HEK293 (cell line): ENCODE results near the gene EPHA4.

Experiments used
- CTCF ChIP-seq: fragments of 450-650 bp; formaldehyde crosslinking; IDR thresholded peaks from 2 replicates; pipeline ENCODE4 v1.5.1; 2016; ENCODE audit warnings: missing biosample characterization, missing genetic modification characterization
- KLF1 ChIP-seq: fragments of 450-650 bp; formaldehyde crosslinking; IDR thresholded peaks from 2 replicates; pipeline ENCODE4 v1.5.1; 2016; ENCODE audit warnings: missing biosample characterization, missing genetic modification characterization
- KLF16 ChIP-seq: fragments of 450-650 bp; formaldehyde crosslinking; IDR thresholded peaks from 2 replicates; pipeline ENCODE4 v1.5.1; 2017; ENCODE audit warnings: missing biosample characterization, missing genetic modification characterization
- KLF17 ChIP-seq: fragments of 450-650 bp; formaldehyde crosslinking; IDR thresholded peaks from 2 replicates; pipeline ENCODE4 v1.5.1; 2016; ENCODE audit warnings: missing biosample characterization, missing genetic modification characterization
- RBAK ChIP-seq: fragments of 450-650 bp; formaldehyde crosslinking; IDR thresholded peaks from 2 replicates; pipeline ENCODE4 v1.5.1; 2016; ENCODE audit warnings: missing biosample characterization, missing genetic modification characterization
- SP7 ChIP-seq: fragments of 450-650 bp; formaldehyde crosslinking; IDR thresholded peaks from 2 replicates; pipeline ENCODE4 v1.5.1; 2016; ENCODE audit warnings: missing biosample characterization, missing genetic modification characterization
- WT1 ChIP-seq: fragments of 450-650 bp; formaldehyde crosslinking; IDR thresholded peaks from 2 replicates; pipeline ENCODE4 v1.5.1; 2016; ENCODE audit warnings: missing biosample characterization, missing genetic modification characterization
- YY1 ChIP-seq: fragments of 450-650 bp; formaldehyde crosslinking; IDR thresholded peaks from 2 replicates; pipeline ENCODE4 v1.5.1; 2018; ENCODE audit warnings: missing biosample characterization, missing genetic modification characterization
- ZBTB10 ChIP-seq: fragments of 450-650 bp; formaldehyde crosslinking; IDR thresholded peaks from 2 replicates; pipeline ENCODE4 v1.5.1; 2016; ENCODE audit warnings: missing biosample characterization, missing genetic modification characterization
- ZFP69B ChIP-seq: fragments of 450-650 bp; formaldehyde crosslinking; IDR thresholded peaks from 2 replicates; pipeline ENCODE4 v1.5.1; 2016; ENCODE audit warnings: missing biosample characterization, missing genetic modification characterization
- ZNF121 ChIP-seq: fragments of 450-650 bp; formaldehyde crosslinking; IDR thresholded peaks from 2 replicates; pipeline ENCODE4 v1.5.1; 2016; ENCODE audit warnings: missing biosample characterization, missing genetic modification characterization
- ZNF132 ChIP-seq: fragments of 450-650 bp; formaldehyde crosslinking; IDR thresholded peaks from 2 replicates; pipeline ENCODE4 v1.5.1; 2017; ENCODE audit warnings: missing biosample characterization, missing genetic modification characterization, borderline replicate concordance
- ZNF140 ChIP-seq: fragments of 450-650 bp; formaldehyde crosslinking; IDR thresholded peaks from 2 replicates; pipeline ENCODE4 v1.5.1; 2016; ENCODE audit warnings: missing biosample characterization, missing genetic modification characterization
- ZNF169 ChIP-seq: fragments of 450-650 bp; formaldehyde crosslinking; IDR thresholded peaks from 2 replicates; pipeline ENCODE4 v1.5.1; 2016; ENCODE audit warnings: missing biosample characterization, missing genetic modification characterization
- ZNF202 ChIP-seq: fragments of 450-650 bp; formaldehyde crosslinking; IDR thresholded peaks from 2 replicates; pipeline ENCODE4 v1.5.1; 2016; ENCODE audit warnings: missing biosample characterization, missing genetic modification characterization, borderline replicate concordance
- ZNF239 ChIP-seq: fragments of 450-650 bp; formaldehyde crosslinking; IDR thresholded peaks from 2 replicates; pipeline ENCODE4 v1.5.1; 2016; ENCODE audit warnings: missing biosample characterization, missing genetic modification characterization
- ZNF274 ChIP-seq, 2 experiments: fragments of 200-500 bp in 1 of 2; fragments of 450-650 bp in 1 of 2; sonication (Bioruptor generic) in 1 of 2; formaldehyde crosslinking in 1 of 2; IDR thresholded peaks; 2 replicates each; pipeline versions ENCODE4 v1.5.1 to v1.6.1; 2014 to 2016; ENCODE audit warnings: borderline replicate concordance in 1 of 2, inconsistent platforms in 1 of 2, low read length in 1 of 2, missing biosample characterization in 1 of 2, missing genetic modification characterization in 1 of 2
- ZNF350 ChIP-seq: fragments of 450-650 bp; formaldehyde crosslinking; IDR thresholded peaks from 2 replicates; pipeline ENCODE4 v1.5.0; 2017; ENCODE audit warnings: missing biosample characterization, mild to moderate bottlenecking, missing genetic modification characterization
- ZNF416 ChIP-seq: fragments of 450-650 bp; formaldehyde crosslinking; IDR thresholded peaks from 2 replicates; pipeline ENCODE4 v1.5.1; 2016; ENCODE audit warnings: missing biosample characterization, missing genetic modification characterization
- ZNF426 ChIP-seq: fragments of 450-650 bp; formaldehyde crosslinking; IDR thresholded peaks from 2 replicates; pipeline ENCODE4 v1.5.1; 2017; ENCODE audit warnings: missing biosample characterization, missing genetic modification characterization, mild to moderate bottlenecking, inconsistent platforms, moderate library complexity
- ZNF548 ChIP-seq: fragments of 450-650 bp; formaldehyde crosslinking; IDR thresholded peaks from 2 replicates; pipeline ENCODE4 v1.5.1; 2016; ENCODE audit warnings: missing biosample characterization, missing genetic modification characterization
- ZNF549 ChIP-seq: fragments of 450-650 bp; IDR thresholded peaks from 2 replicates; pipeline ENCODE4 v1.5.1; 2018; ENCODE audit warnings: missing biosample characterization, missing genetic modification characterization, mild to moderate bottlenecking, inconsistent platforms, moderate library complexity
- ZNF645 ChIP-seq: fragments of 450-650 bp; formaldehyde crosslinking; IDR thresholded peaks from 2 replicates; pipeline ENCODE4; 2016; ENCODE audit warnings: missing biosample characterization, missing genetic modification characterization
- ZNF660 ChIP-seq: fragments of 450-650 bp; IDR thresholded peaks from 2 replicates; pipeline ENCODE4 v1.5.1; 2018; ENCODE audit warnings: missing biosample characterization, mild to moderate bottlenecking, missing genetic modification characterization
- ZNF670 ChIP-seq: fragments of 450-650 bp; formaldehyde crosslinking; IDR thresholded peaks from 2 replicates; pipeline ENCODE4 v1.5.1; 2016; ENCODE audit warnings: missing biosample characterization, missing genetic modification characterization, low read depth
- ZNF768 ChIP-seq: fragments of 450-650 bp; formaldehyde crosslinking; IDR thresholded peaks from 2 replicates; pipeline ENCODE4 v1.5.1; 2018; ENCODE audit warnings: missing biosample characterization, mild to moderate bottlenecking, missing genetic modification characterization
- ZSCAN30 ChIP-seq: fragments of 450-650 bp; IDR thresholded peaks from 2 replicates; pipeline ENCODE4 v1.5.1; 2018; ENCODE audit warnings: missing biosample characterization, mild to moderate bottlenecking, missing genetic modification characterization, moderate library complexity
- ZXDB ChIP-seq: fragments of 450-650 bp; formaldehyde crosslinking; IDR thresholded peaks from 2 replicates; pipeline ENCODE4 v1.5.1; 2016; ENCODE audit warnings: missing biosample characterization, missing genetic modification characterization
- TF ChIP-seq, protein P1 (sequence below): fragments of 450-650 bp; IDR thresholded peaks from 2 replicates; pipeline ENCODE4 v1.5.1; 2018; ENCODE audit warnings: missing biosample characterization, mild to moderate bottlenecking, missing genetic modification characterization
- TF ChIP-seq, protein P2 (sequence below): fragments of 450-650 bp; formaldehyde crosslinking; IDR thresholded peaks from 2 replicates; pipeline ENCODE4 v1.5.1; 2016; ENCODE audit warnings: missing biosample characterization, missing genetic modification characterization

Gene EPHA4

DNA sequence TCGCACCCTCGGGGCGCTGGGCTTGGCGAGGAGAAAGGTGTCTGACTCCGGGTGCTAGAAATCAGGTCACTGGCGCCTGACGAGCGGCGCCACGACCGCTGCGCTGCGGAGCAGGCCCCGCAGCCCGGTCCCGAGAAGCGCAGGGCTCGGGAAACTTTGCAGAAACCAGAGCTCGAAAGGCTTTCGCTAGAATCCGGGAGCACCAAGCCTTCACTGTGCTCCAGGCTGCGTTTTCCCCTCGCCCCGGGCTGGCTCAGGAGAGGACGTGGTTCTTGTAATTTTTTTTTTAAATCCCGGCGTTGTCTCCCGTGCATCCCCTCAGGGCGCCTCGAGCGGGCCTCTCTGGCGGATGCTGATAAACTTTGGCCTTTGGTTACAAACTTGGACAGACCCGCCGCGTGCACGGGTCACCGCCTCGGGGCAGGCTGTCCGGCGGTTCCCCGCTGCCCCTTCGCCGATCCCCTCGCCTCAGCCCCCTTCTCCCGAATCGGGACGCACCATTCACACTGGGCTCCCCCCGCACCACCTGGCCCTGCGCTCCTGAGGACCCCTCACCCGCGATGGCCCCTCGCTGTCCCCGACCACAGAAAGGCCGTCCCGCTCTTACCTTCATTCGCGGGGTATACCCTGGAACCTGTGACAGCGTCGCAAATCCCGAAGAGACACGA, 419 bp downstream of the EPHA4 start (continued):
- no peak for TF ChIP-seq CTCF (tag by site-specific recombination)
- TF ChIP-seq ZNF548 (tag by site-specific recombination), result no peak
- TF ChIP-seq KLF17 (tag by site-specific recombination), result no peak
- no peak for TF ChIP-seq ZNF549 (tag by site-specific recombination)
- TF ChIP-seq ZNF350 (tag by site-specific recombination), result no peak
- no peak for TF ChIP-seq ZNF645 (tag by site-specific recombination)
- TF ChIP-seq YY1 (tag by site-specific recombination), result no peak
- TF ChIP-seq ZNF426 (tag by site-specific recombination), result no peak
- no peak for TF ChIP-seq ZSCAN30 (tag by site-specific recombination)
- no peak for TF ChIP-seq KLF1 (tag by site-specific recombination)
- TF ChIP-seq SP7, result no peak
- no peak for TF ChIP-seq ZNF768 (tag by site-specific recombination)
- no peak for TF ChIP-seq ZNF121
- TF ChIP-seq ZNF670 (tag by site-specific recombination), result no peak
- TF ChIP-seq ZNF660, result no peak
- TF ChIP-seq, protein P1, sequence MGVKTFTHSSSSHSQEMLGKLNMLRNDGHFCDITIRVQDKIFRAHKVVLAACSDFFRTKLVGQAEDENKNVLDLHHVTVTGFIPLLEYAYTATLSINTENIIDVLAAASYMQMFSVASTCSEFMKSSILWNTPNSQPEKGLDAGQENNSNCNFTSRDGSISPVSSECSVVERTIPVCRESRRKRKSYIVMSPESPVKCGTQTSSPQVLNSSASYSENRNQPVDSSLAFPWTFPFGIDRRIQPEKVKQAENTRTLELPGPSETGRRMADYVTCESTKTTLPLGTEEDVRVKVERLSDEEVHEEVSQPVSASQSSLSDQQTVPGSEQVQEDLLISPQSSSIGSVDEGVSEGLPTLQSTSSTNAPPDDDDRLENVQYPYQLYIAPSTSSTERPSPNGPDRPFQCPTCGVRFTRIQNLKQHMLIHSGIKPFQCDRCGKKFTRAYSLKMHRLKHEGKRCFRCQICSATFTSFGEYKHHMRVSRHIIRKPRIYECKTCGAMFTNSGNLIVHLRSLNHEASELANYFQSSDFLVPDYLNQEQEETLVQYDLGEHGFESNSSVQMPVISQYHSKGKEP (tag by site-specific recombination), result no peak
- no peak for TF ChIP-seq RBAK (tag by site-specific recombination)
- no peak for TF ChIP-seq WT1
- no peak for TF ChIP-seq ZNF416
- TF ChIP-seq ZNF140, result no peak
- TF ChIP-seq ZNF239 (tag by site-specific recombination), result no peak
- TF ChIP-seq ZBTB10 (tag by site-specific recombination), result no peak
- 0 out of 2 replicates have a peak, but pooled peaks have one; percentile 21 for TF ChIP-seq ZNF169 (tag by site-specific recombination)
- TF ChIP-seq, protein P2, sequence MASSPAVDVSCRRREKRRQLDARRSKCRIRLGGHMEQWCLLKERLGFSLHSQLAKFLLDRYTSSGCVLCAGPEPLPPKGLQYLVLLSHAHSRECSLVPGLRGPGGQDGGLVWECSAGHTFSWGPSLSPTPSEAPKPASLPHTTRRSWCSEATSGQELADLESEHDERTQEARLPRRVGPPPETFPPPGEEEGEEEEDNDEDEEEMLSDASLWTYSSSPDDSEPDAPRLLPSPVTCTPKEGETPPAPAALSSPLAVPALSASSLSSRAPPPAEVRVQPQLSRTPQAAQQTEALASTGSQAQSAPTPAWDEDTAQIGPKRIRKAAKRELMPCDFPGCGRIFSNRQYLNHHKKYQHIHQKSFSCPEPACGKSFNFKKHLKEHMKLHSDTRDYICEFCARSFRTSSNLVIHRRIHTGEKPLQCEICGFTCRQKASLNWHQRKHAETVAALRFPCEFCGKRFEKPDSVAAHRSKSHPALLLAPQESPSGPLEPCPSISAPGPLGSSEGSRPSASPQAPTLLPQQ, result no peak
- TF ChIP-seq KLF16 (tag by site-specific recombination), result no peak
- no peak for TF ChIP-seq ZFP69B (tag by site-specific recombination)
- no peak for TF ChIP-seq ZNF202
- TF ChIP-seq ZNF274 (IDR thresholded peaks at IDR 0.05; ENCODE audit: low read length), result no peak
- TF ChIP-seq ZNF274 (tag by site-specific recombination; IDR thresholded peaks at IDR 0.05; ENCODE audit: borderline replicate concordance), result no peak
- no peak for TF ChIP-seq ZNF132
- TF ChIP-seq ZXDB, result peak; percentile 17
